ENCODE results near the gene NOC4L. TPM values are rescaled to one million over a fixed set of nuclear protein-coding genes. Genes with fewer than 3 reads are reported as not detected.

The NOC4L gene
- polyA plus RNA-seq, 1 of the 3 experiments (the other 2 are of a cell fraction), result 12.9 TPM

DNA sequence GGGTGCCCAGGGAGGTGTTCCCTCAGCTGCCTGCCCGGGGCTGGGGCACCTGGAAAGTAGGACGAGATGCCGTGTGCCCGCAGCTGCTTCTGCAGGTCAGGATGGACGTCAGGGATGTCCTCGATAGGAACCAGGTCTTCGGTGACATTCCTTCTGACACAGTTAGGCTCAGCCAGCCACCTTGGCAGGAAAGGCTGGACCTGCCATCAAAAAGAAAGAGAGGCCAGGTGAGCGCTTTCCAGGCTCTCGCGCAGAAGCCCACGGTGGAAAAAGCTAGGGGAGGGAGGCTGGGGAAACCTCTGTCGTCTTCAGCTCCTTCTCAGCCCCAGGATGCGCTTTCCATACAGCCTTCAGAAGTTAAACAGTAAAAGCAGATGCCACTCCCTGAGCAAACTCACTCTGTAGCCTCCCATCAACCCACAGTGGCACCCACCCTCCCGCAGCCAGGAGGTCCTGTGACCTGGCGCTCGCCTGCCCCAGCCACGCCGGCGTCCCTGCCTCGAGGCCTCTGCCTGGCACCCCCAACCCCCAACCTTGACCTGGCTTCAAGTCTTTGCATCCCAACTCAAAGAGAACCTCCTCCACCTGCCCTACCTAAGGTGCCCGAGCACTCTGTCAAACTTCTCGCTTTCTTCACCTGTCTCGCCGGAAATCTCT lies 1.4 kb upstream of the NOC4L start:
- peaks cover 44% of the 10 kb centered on the region for H3K79me2 ChIP-seq (ENCODE audit: insufficient read depth)
- CTCF ChIA-PET, result interaction anchor here (1.9 to 2.0 kb wide), 2 partner anchors 11 to 13 kb away, joined by 5 to 7 read pairs; no protein-coding TSS in a partner anchor
- H3K4me3 ChIP-seq (ENCODE audit: low read depth in 2 of 2, low read length in 1 of 2), result peak overlapping the region; percentile 84 to 92
- 65% methylated on average over 19 of the region's 24 CpGs for WGBS (ENCODE audit: low lambda C conversion rate)
- H3K27me3 ChIP-seq (ENCODE audit: insufficient read depth), result no peaks in the 10 kb centered on the region
- no peaks in the 10 kb centered on the region for H4K20me1 ChIP-seq (ENCODE audit: insufficient read depth)
- POLR2A ChIA-PET, result no interaction called here
- peaks cover 0 to 22% of the 10 kb centered on the region in 2 experiments; a peak in 1 of 4 replicates for H3K4me1 ChIP-seq (ENCODE audit: control insufficient read depth in 1 of 2, insufficient read depth in 2 of 2, low read depth in 1 of 2, low read length in 1 of 2)
- no peaks in the 10 kb centered on the region for H3K9me3 ChIP-seq
- no peaks in the 10 kb centered on the region for H3K9me2 ChIP-seq
- H2AFZ ChIP-seq (ENCODE audit: low read depth), result no peak overlapping the region
- peaks cover 7 to 50% of the 10 kb centered on the region in 2 experiments for H3K36me3 ChIP-seq (replicated peaks in 1 of 2; ENCODE audit: control insufficient read depth in 1 of 2, insufficient read depth in 2 of 2, low read length in 1 of 2)
- H3K9ac ChIP-seq, result peak overlapping the region; percentile 68
- H3F3A ChIP-seq (replicated peaks; ENCODE audit: insufficient read depth), result no peaks in the 10 kb centered on the region
- TF ChIP-seq TCF12 (IDR thresholded peaks at IDR 0.05) (no peak), CHD2 (IDR thresholded peaks at IDR 0.05; ENCODE audit: low read length, partially characterized antibody) (no peak), RAD21 (IDR thresholded peaks at IDR 0.05; ENCODE audit: low read length) (no peak), NRF1 (IDR thresholded peaks at IDR 0.05; ENCODE audit: low read depth, low read length) (no peak), JUND (IDR thresholded peaks at IDR 0.05) (no peak), SIN3A (IDR thresholded peaks at IDR 0.05; ENCODE audit: borderline replicate concordance, low read depth, low read length) (no peak), RXRA (IDR thresholded peaks at IDR 0.05; ENCODE audit: borderline replicate concordance, low read depth) (no peak), EZH2phosphoT487 (IDR thresholded peaks at IDR 0.05; ENCODE audit: borderline replicate concordance, low read depth) (no peak), TEAD4 (IDR thresholded peaks at IDR 0.05; ENCODE audit: borderline replicate concordance, insufficient read depth) (no peak)
- TF ChIP-seq, protein P1, sequence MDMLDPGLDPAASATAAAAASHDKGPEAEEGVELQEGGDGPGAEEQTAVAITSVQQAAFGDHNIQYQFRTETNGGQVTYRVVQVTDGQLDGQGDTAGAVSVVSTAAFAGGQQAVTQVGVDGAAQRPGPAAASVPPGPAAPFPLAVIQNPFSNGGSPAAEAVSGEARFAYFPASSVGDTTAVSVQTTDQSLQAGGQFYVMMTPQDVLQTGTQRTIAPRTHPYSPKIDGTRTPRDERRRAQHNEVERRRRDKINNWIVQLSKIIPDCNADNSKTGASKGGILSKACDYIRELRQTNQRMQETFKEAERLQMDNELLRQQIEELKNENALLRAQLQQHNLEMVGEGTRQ (IDR thresholded peaks at IDR 0.05; ENCODE audit: borderline replicate concordance, low read depth, low read length), result no peak
- TF ChIP-seq, protein P2, sequence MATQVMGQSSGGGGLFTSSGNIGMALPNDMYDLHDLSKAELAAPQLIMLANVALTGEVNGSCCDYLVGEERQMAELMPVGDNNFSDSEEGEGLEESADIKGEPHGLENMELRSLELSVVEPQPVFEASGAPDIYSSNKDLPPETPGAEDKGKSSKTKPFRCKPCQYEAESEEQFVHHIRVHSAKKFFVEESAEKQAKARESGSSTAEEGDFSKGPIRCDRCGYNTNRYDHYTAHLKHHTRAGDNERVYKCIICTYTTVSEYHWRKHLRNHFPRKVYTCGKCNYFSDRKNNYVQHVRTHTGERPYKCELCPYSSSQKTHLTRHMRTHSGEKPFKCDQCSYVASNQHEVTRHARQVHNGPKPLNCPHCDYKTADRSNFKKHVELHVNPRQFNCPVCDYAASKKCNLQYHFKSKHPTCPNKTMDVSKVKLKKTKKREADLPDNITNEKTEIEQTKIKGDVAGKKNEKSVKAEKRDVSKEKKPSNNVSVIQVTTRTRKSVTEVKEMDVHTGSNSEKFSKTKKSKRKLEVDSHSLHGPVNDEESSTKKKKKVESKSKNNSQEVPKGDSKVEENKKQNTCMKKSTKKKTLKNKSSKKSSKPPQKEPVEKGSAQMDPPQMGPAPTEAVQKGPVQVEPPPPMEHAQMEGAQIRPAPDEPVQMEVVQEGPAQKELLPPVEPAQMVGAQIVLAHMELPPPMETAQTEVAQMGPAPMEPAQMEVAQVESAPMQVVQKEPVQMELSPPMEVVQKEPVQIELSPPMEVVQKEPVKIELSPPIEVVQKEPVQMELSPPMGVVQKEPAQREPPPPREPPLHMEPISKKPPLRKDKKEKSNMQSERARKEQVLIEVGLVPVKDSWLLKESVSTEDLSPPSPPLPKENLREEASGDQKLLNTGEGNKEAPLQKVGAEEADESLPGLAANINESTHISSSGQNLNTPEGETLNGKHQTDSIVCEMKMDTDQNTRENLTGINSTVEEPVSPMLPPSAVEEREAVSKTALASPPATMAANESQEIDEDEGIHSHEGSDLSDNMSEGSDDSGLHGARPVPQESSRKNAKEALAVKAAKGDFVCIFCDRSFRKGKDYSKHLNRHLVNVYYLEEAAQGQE (IDR thresholded peaks at IDR 0.05; ENCODE audit: low read depth, low read length), result no peak
- TF ChIP-seq, protein P3, sequence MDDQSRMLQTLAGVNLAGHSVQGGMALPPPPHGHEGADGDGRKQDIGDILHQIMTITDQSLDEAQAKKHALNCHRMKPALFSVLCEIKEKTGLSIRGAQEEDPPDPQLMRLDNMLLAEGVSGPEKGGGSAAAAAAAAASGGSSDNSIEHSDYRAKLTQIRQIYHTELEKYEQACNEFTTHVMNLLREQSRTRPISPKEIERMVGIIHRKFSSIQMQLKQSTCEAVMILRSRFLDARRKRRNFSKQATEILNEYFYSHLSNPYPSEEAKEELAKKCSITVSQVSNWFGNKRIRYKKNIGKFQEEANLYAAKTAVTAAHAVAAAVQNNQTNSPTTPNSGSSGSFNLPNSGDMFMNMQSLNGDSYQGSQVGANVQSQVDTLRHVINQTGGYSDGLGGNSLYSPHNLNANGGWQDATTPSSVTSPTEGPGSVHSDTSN (IDR thresholded peaks at IDR 0.05), result no peak
- TF ChIP-seq, protein P4, sequence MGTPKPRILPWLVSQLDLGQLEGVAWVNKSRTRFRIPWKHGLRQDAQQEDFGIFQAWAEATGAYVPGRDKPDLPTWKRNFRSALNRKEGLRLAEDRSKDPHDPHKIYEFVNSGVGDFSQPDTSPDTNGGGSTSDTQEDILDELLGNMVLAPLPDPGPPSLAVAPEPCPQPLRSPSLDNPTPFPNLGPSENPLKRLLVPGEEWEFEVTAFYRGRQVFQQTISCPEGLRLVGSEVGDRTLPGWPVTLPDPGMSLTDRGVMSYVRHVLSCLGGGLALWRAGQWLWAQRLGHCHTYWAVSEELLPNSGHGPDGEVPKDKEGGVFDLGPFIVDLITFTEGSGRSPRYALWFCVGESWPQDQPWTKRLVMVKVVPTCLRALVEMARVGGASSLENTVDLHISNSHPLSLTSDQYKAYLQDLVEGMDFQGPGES (IDR thresholded peaks at IDR 0.05; ENCODE audit: low read depth, low read length), result no peak
- no peak overlapping the region for H3K27ac ChIP-seq (ENCODE audit: low read depth in 2 of 2, low read length in 1 of 2)
- DNase-seq, result no peak
- peak overlapping the region; percentile 90 for H3K4me2 ChIP-seq

All from SK-N-SH (cell line).